ENCODE measurements around the gene EPX. TPM values are rescaled to one million over a fixed set of nuclear protein-coding genes. Genes with fewer than 3 reads are reported as not detected.
"Not testable (repeated sequence)": the region's sequence is repeated elsewhere in the genome, so short reads cannot be mapped to it uniquely, and the experiment has no call there.

Gene EPX
- not detected in 2 replicates for total RNA-seq

- no peak for TF ChIP-seq CTCF (conservative IDR thresholded peaks at IDR 0.05; ENCODE audit: low read depth, low read length)
- no peak for DNase-seq (ENCODE audit: low read depth)
- H3K4me3 ChIP-seq (ENCODE audit: low read depth, low read length), result no peak within 1 kb of the TSS
Observed at GRCh38 chr17:58192612-58193011, at the start of gene EPX. Gene EPX (plus strand): TSS chr17:58192726. CDS start chr17:58192847, 121 bp downstream.

DNA sequence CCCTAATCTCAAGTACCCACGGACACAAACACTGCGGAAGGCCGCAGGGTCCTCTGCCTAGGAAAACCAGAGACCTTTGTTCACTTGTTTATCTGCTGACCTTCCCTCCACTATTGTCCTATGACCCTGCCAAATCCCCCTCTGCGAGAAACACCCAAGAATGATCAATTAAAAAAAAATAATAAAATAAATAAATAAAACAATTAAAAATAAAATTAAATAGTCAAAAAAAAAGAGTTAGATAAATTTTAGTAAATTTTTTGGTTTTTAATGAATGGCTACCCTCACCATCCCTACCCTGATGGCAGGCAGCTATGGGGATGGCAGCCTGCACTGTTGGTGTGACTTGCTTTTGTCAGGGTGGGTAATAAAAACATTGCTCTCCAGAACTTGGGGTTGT lies 49.2 kb upstream of the EPX start:
- DNase-seq (ENCODE audit: low read depth), result not testable (repeated sequence)

DNA sequence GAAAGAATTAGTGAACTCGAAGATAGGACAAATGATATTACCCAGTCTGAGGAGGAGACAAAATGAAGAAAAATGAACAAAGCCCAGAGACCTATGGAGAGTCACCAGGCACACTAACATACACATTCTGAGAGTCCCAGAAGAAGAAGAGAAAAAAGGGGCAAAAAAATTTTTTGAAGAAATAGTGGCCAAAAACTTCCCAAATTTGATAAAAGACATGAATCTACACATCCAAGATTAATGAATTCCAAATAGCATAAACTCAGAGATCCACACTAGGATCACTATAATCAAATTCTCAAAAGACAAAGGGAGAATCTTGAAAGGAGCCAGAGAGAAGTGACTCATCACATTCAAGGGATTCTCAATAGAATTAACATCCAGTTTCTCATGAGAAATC lies 47.7 kb upstream of the EPX start:
- TF ChIP-seq CTCF (conservative IDR thresholded peaks at IDR 0.05; ENCODE audit: low read depth, low read length), result no peak
- no peak overlapping the region for H3K4me3 ChIP-seq (ENCODE audit: low read depth, low read length)
- no peak for DNase-seq (ENCODE audit: low read depth)

More for the DNA sequence above, 49.2 kb upstream of the EPX start:
- H3K4me3 ChIP-seq (ENCODE audit: low read depth, low read length), result not testable (repeated sequence)

- H3K4me3 ChIP-seq (ENCODE audit: low read depth, low read length), result no peak within 1 kb of the TSS
- TF ChIP-seq CTCF (conservative IDR thresholded peaks at IDR 0.05; ENCODE audit: low read depth, low read length), result no peak
- DNase-seq (ENCODE audit: low read depth), result no peak
Observed at GRCh38 chr17:58147930-58148434, 44.5 kb upstream of the EPX start, which contains the start of gene OR4D1. Gene OR4D1 (plus strand): TSS chr17:58148384. CDS start chr17:58155154, 6,770 bp downstream.

DNA sequence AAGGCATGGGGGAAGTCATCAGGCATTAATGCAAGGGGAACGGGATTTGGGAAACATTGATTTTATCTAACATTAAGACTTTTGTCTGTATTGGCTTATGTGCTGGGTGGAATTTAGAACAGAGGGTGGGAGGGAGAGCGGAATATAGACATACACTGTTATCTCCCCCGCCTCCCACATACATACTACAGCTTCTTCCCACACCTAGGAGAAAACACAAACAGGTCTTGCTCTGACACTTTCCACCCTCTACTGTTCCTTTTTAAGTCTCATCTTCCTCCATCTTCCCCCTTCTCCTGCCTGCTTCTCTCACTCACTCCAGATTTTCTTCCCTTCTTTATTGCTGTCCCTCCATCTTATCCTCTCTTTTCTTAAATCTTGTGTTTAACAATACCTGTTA lies 43.9 kb upstream of the EPX start:
- no peak overlapping the region for H3K4me3 ChIP-seq (ENCODE audit: low read depth, low read length)
- no peak for DNase-seq (ENCODE audit: low read depth)
- TF ChIP-seq CTCF (conservative IDR thresholded peaks at IDR 0.05; ENCODE audit: low read depth, low read length), result no peak

- H3K4me3 ChIP-seq (ENCODE audit: low read depth, low read length), result no peak overlapping the region
- no peak for TF ChIP-seq CTCF (conservative IDR thresholded peaks at IDR 0.05; ENCODE audit: low read depth, low read length)
- no peak for DNase-seq (ENCODE audit: low read depth)
Observed at GRCh38 chr17:58150394-58150793, 42.1 kb upstream of the EPX start.

DNA sequence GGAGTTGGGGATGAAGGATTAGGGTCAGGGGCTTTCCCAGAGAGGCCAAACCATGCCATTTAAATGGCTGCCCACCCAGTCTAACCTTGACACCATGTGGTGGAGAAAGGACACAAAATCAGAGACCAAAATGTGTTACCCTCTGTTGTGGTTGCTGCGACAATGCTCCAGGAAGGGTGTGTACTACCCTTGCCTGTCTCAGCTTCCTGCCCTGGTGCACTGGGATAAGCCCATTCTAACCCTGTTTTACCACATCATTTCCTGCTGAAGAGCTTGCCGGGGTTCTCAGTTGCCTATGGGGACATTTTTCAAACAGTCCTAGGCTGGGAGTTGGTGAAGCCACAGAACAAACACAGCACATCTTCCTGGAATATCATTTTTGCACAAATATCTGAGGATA lies 39.5 kb upstream of the EPX start:
- H3K4me3 ChIP-seq (ENCODE audit: low read depth, low read length), result no peak overlapping the region
- no peak for TF ChIP-seq CTCF (conservative IDR thresholded peaks at IDR 0.05; ENCODE audit: low read depth, low read length)
- DNase-seq (ENCODE audit: low read depth), result no peak

Data from epithelial cell of proximal tubule (primary cell).